Fibroblast of lung (primary cell): ENCODE results near the gene TRIP13.
"Not testable (repeated sequence)": the region's sequence is repeated elsewhere in the genome, so short reads cannot be mapped to it uniquely, and the experiment has no call there.

Experiments used
- CTCF ChIP-seq, 2 donors: IDR thresholded peaks in 1 of 2; conservative IDR thresholded peaks in 1 of 2; 1 replicate in 1 of 2; 2 replicates in 1 of 2; pipeline ENCODE4 v1.5.1; 2011 to 2012; ENCODE audit warnings: low read length in 2 of 2, control low read depth in 1 of 2, inconsistent platforms in 1 of 2, low read depth in 1 of 2, mild to moderate bottlenecking in 1 of 2
- EZH2 ChIP-seq: IDR thresholded peaks from 2 replicates; pipeline ENCODE4 v1.5.1; 2012; ENCODE audit warnings: low read length, control low read depth, mild to moderate bottlenecking; ENCODE audit errors: missing control alignments

- TF ChIP-seq CTCF (conservative IDR thresholded peaks at IDR 0.05 in 1 of 2, IDR thresholded peaks at IDR 0.05 in 1 of 2; ENCODE audit: low read depth in 1 of 2, low read length in 2 of 2); EZH2: not testable (repeated sequence)
Observed at GRCh38 chr5:847212-847611, 45.5 kb upstream of the TRIP13 start.
